Endothelial cell (in vitro differentiated cells): ENCODE data around the gene CAPN13. TPM values are rescaled to one million over a fixed set of nuclear protein-coding genes. Genes with fewer than 3 reads are reported as not detected.

Source experiments
- DNase-seq: peaks from one replicate; pipeline ENCODE4 v3.0.0; 2021; ENCODE audit warnings: low spot score
- H3K27ac Mint-ChIP-seq: one replicate; pipeline ENCODE4 v1.8.0; 2021; ENCODE audit warnings: mixed read lengths, inconsistent platforms; ENCODE audit not compliant: unreplicated experiment
- H3K27me3 Mint-ChIP-seq: one replicate; pipeline ENCODE4 v1.8.0; 2021; ENCODE audit warnings: mild to moderate bottlenecking, moderate library complexity, mixed read lengths, inconsistent platforms; ENCODE audit not compliant: unreplicated experiment
- H3K36me3 Mint-ChIP-seq: one replicate; pipeline ENCODE4 v1.8.0; 2021; ENCODE audit warnings: mild to moderate bottlenecking, low read depth, mixed read lengths, inconsistent platforms; ENCODE audit not compliant: unreplicated experiment
- H3K4me1 Mint-ChIP-seq: one replicate; pipeline ENCODE4 v1.8.0; 2021; ENCODE audit warnings: mild to moderate bottlenecking, mixed read lengths, inconsistent platforms; ENCODE audit not compliant: unreplicated experiment
- H3K4me3 Mint-ChIP-seq: one replicate; pipeline ENCODE4 v1.8.0; 2021; ENCODE audit warnings: mild to moderate bottlenecking, mixed read lengths, inconsistent platforms; ENCODE audit not compliant: unreplicated experiment
- H3K9me3 Mint-ChIP-seq: one replicate; pipeline ENCODE4 v1.8.0; 2021; ENCODE audit warnings: mixed read lengths, inconsistent platforms; ENCODE audit not compliant: unreplicated experiment
- total RNA-seq: library from RNA; stranded (reverse); fragmentation: NEBNext Ultra II Directional; extraction: Animal tissue kit (Norgen Biotek cat#: 25700); gene quantifications from one replicate; pipeline ENCODE4 v1.2.1, GENCODE V29; 2021; ENCODE audit not compliant: unreplicated experiment
- TF ChIP-seq, protein P1 (sequence below): fragments of 200-600 bp; sonication (generic); IDR thresholded peaks from one replicate; pipeline ENCODE4 v1.5.0; 2021; ENCODE audit warnings: antibody characterized with exemption; ENCODE audit not compliant: unreplicated experiment

Gene CAPN13
- total RNA-seq, 1 donor from 2014 or later = 0.44 TPM

DNA sequence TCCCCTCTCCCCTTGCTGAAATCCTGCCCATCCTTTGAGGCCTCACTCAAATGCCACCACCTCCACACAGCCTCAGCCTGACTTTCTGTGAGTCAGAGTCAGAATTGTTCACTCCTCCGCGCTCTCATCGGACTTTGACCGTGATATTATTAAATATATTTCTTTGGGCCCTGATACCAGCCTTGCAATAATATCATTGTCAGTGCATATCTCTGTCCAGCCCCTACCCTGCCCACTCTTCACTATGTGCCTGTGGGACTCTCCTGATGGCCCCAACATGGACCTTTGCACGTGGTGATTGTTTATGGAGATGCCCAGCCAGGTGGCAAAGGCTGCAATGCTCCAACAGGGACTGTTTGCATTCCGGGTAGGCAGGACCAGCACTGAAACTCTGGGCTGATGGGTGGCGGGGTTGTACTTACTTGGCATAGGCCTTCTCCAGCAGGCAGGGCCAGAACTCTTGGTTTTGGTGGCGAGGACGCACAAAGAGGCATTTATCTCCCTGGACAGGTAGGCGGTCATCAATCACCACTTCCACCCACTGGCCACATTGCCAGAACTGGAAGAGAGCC is 37.3 kb downstream of the CAPN13 start:
- TF ChIP-seq, protein P1, sequence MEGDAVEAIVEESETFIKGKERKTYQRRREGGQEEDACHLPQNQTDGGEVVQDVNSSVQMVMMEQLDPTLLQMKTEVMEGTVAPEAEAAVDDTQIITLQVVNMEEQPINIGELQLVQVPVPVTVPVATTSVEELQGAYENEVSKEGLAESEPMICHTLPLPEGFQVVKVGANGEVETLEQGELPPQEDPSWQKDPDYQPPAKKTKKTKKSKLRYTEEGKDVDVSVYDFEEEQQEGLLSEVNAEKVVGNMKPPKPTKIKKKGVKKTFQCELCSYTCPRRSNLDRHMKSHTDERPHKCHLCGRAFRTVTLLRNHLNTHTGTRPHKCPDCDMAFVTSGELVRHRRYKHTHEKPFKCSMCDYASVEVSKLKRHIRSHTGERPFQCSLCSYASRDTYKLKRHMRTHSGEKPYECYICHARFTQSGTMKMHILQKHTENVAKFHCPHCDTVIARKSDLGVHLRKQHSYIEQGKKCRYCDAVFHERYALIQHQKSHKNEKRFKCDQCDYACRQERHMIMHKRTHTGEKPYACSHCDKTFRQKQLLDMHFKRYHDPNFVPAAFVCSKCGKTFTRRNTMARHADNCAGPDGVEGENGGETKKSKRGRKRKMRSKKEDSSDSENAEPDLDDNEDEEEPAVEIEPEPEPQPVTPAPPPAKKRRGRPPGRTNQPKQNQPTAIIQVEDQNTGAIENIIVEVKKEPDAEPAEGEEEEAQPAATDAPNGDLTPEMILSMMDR = no peak
- H3K27ac Mint-ChIP-seq = no peak overlapping the region
- peaks cover 3% of the 10 kb centered on the region for H3K27me3 Mint-ChIP-seq
- no peak for DNase-seq
- peaks cover 7% of the 10 kb centered on the region for H3K4me1 Mint-ChIP-seq
- H3K9me3 Mint-ChIP-seq = no peaks in the 10 kb centered on the region
- no peak overlapping the region for H3K4me3 Mint-ChIP-seq
- no peaks in the 10 kb centered on the region for H3K36me3 Mint-ChIP-seq

GRCh38 chr2:30769481-30769780 is 37.8 kb downstream of the CAPN13 start:
- H3K4me3 Mint-ChIP-seq = no peak overlapping the region
- no peak overlapping the region for H3K27ac Mint-ChIP-seq
- DNase-seq = no peak
- TF ChIP-seq, protein P1 = no peak
- H3K27me3 Mint-ChIP-seq = peaks cover 3% of the 10 kb centered on the region
- no peaks in the 10 kb centered on the region for H3K36me3 Mint-ChIP-seq
- H3K4me1 Mint-ChIP-seq = peaks cover 7% of the 10 kb centered on the region
- no peaks in the 10 kb centered on the region for H3K9me3 Mint-ChIP-seq

- peaks cover 3% of the 10 kb centered on the region for H3K27me3 Mint-ChIP-seq
- peaks cover 7% of the 10 kb centered on the region for H3K4me1 Mint-ChIP-seq
- H3K27ac Mint-ChIP-seq = no peak overlapping the region
- no peaks in the 10 kb centered on the region for H3K9me3 Mint-ChIP-seq
- TF ChIP-seq, protein P1 = no peak
- no peak for DNase-seq
- no peak overlapping the region for H3K4me3 Mint-ChIP-seq
- no peaks in the 10 kb centered on the region for H3K36me3 Mint-ChIP-seq
Measured at GRCh38 chr2:30768708-30769480, 38.4 kb downstream of the CAPN13 start.

- no peaks in the 10 kb centered on the region for H3K9me3 Mint-ChIP-seq
- TF ChIP-seq, protein P1 = no peak
- no peak for DNase-seq
- no peak overlapping the region for H3K27ac Mint-ChIP-seq
- no peaks in the 10 kb centered on the region for H3K36me3 Mint-ChIP-seq
- H3K27me3 Mint-ChIP-seq = peaks cover 3% of the 10 kb centered on the region
- H3K4me3 Mint-ChIP-seq = no peak overlapping the region
- H3K4me1 Mint-ChIP-seq = peaks cover 7% of the 10 kb centered on the region
Measured at GRCh38 chr2:30768036-30768686, 39.1 kb downstream of the CAPN13 start.

DNA sequence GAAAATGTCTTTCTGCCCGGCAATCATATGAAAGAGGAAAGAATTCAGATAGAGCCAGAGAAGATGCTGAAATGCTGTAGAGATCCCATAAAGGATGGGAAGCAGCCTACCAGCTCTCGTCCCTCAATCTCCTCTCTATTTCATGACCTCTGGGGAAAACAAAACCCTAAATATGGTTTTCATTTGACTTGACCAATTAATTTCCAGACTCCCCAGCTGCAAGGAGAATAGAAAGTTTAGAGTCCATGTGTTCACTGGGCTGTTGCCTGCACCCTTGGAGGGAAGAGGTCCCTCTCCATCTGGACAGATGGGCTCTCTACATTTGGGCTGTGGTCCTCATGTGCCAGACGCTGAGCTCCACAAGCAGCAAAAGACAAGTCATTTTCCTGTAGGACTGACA is 40.6 kb downstream of the CAPN13 start:
- Mint-ChIP-seq H3K36me3 (no peaks in the 10 kb centered on the region), H3K4me3 (no peak overlapping the region), H3K27me3 (peaks cover 2% of the 10 kb centered on the region), H3K9me3 (no peaks in the 10 kb centered on the region), H3K27ac (no peak overlapping the region), H3K4me1 (peaks cover 7% of the 10 kb centered on the region)
- DNase-seq = no peak
- TF ChIP-seq, protein P1 = no peak
